Measurements from ENCODE around the gene FAM156B. TPM values are rescaled to one million over a fixed set of nuclear protein-coding genes. Genes with fewer than 3 reads are reported as not detected.
"Not testable (repeated sequence)": the region's sequence is repeated elsewhere in the genome, so short reads cannot be mapped to it uniquely, and the experiment has no call there.

The FAM156B gene
- 13.7 and 14.8 TPM in 2 replicates for total RNA-seq

GRCh38 chrX:52896855-52897709 lies at the start of gene FAM156B:
FAM156B (plus strand) TSS chrX:52897330; CDS start chrX:52907226, 9,896 bp downstream.
- not testable (repeated sequence) for DNase-seq (ENCODE audit: low read depth)

- DNase-seq (ENCODE audit: low read depth), result peak; percentile 59
These were observed 44.8 kb upstream of the FAM156B start for GRCh38 chrX:52852110-52852860.

GRCh38 chrX:52856991-52857525 lies 40.1 kb upstream of the FAM156B start:
- DNase-seq (ENCODE audit: low read depth), result peak; percentile 82

- DNase-seq (ENCODE audit: low read depth), result peak; percentile 42
These were observed 31.7 kb upstream of the FAM156B start for GRCh38 chrX:52865343-52865998.

- no peak for DNase-seq (ENCODE audit: low read depth)
These were observed 29.4 kb upstream of the FAM156B start, which contains the start of gene XAGE3 for GRCh38 chrX:52867610-52868348. XAGE3 (minus strand) TSS chrX:52868083; CDS start chrX:52867133, 950 bp downstream.

- peak; percentile 67 for DNase-seq (ENCODE audit: low read depth)
These were observed 27.1 kb upstream of the FAM156B start for GRCh38 chrX:52870046-52870445.

GRCh38 chrX:52873825-52874224 lies 23.3 kb upstream of the FAM156B start:
- not testable (repeated sequence) for DNase-seq (ENCODE audit: low read depth)

- no peak for DNase-seq (ENCODE audit: low read depth)
These were observed 22.5 kb upstream of the FAM156B start for GRCh38 chrX:52874661-52875060.

GRCh38 chrX:52875436-52875835 lies 21.7 kb upstream of the FAM156B start:
- DNase-seq (ENCODE audit: low read depth), result not testable (repeated sequence)

GRCh38 chrX:52876386-52876785 lies 20.7 kb upstream of the FAM156B start:
- DNase-seq (ENCODE audit: low read depth), result not testable (repeated sequence)

GRCh38 chrX:52887459-52887858 lies 9.7 kb upstream of the FAM156B start:
- not testable (repeated sequence) for DNase-seq (ENCODE audit: low read depth)

GRCh38 chrX:52888090-52888489 lies 9.0 kb upstream of the FAM156B start:
- DNase-seq (ENCODE audit: low read depth), result not testable (repeated sequence)

GRCh38 chrX:52896438-52896837 lies 692 bp upstream of the FAM156B start:
- DNase-seq (ENCODE audit: low read depth), result not testable (repeated sequence)

GRCh38 chrX:52905531-52905930 lies 8.4 kb downstream of the FAM156B start:
- not testable (repeated sequence) for DNase-seq (ENCODE audit: low read depth)

GRCh38 chrX:52906072-52906471 lies 8.9 kb downstream of the FAM156B start:
- not testable (repeated sequence) for DNase-seq (ENCODE audit: low read depth)

- not testable (repeated sequence) for DNase-seq (ENCODE audit: low read depth)
These were observed 10.0 kb downstream of the FAM156B start for GRCh38 chrX:52907137-52907536.

- not testable (repeated sequence) for DNase-seq (ENCODE audit: low read depth)
These were observed 10.8 kb downstream of the FAM156B start for GRCh38 chrX:52907900-52908299.

- not testable (repeated sequence) for DNase-seq (ENCODE audit: low read depth)
These were observed 12.3 kb downstream of the FAM156B start for GRCh38 chrX:52909313-52909969.

GRCh38 chrX:52913681-52914080 lies 16.6 kb downstream of the FAM156B start:
- DNase-seq (ENCODE audit: low read depth), result not testable (repeated sequence)

GRCh38 chrX:52914704-52915103 lies 17.6 kb downstream of the FAM156B start:
- DNase-seq (ENCODE audit: low read depth), result not testable (repeated sequence)
